SJSA1 (cell line): ENCODE results near the gene REC8. TPM values are rescaled to one million over a fixed set of nuclear protein-coding genes. Genes with fewer than 3 reads are reported as not detected.
"Not testable (repeated sequence)": the region's sequence is repeated elsewhere in the genome, so short reads cannot be mapped to it uniquely, and the experiment has no call there.

Experiments used
- DNase-seq, 2 experiments: peaks; one replicate each; pipeline ENCODE4 v3.0.0-alpha.2; 2015 to 2020; ENCODE audit warnings: low spot score in 2 of 2, low read depth in 1 of 2
- H3K27ac ChIP-seq: fragments of 250-450 bp; sonication (Bioruptor Pico); 2 replicates; pipeline ENCODE4 v1.5.1; 2020; ENCODE audit warnings: mild to moderate bottlenecking, moderate library complexity
- H3K27me3 ChIP-seq: fragments of 250-450 bp; sonication (Bioruptor Pico); replicated peaks from 2 replicates; pipeline ENCODE4 v1.5.1; 2020; ENCODE audit warnings: mild to moderate bottlenecking, moderate library complexity
- H3K36me3 ChIP-seq: fragments of 250-450 bp; sonication (Bioruptor Pico); 2 replicates; pipeline ENCODE4 v1.5.1; 2020; ENCODE audit warnings: mild to moderate bottlenecking
- H3K4me1 ChIP-seq: fragments of 250-450 bp; sonication (Bioruptor Pico); replicated peaks from 2 replicates; pipeline ENCODE4 v1.6.1; 2021; ENCODE audit warnings: mild to moderate bottlenecking
- H3K4me3 ChIP-seq: fragments of 250-450 bp; sonication (Bioruptor Pico); 2 replicates; pipeline ENCODE4 v1.5.1; 2020; ENCODE audit warnings: mild to moderate bottlenecking
- H3K9me3 ChIP-seq: fragments of 250-450 bp; sonication (Bioruptor Pico); replicated peaks from 2 replicates; pipeline ENCODE4 v1.5.1; 2020; ENCODE audit warnings: mild to moderate bottlenecking
- total RNA-seq: library from RNA; depleted of rRNA; stranded (reverse); fragments of >200 nt; shearing (Covaris generic); gene quantifications from 2 replicates; pipeline ENCODE4 v1.2.3, GENCODE V29; 2014; rRNA removed

REC8 gene
- total RNA-seq, 1 experiment from 2014 or later: 0.47 TPM

DNA sequence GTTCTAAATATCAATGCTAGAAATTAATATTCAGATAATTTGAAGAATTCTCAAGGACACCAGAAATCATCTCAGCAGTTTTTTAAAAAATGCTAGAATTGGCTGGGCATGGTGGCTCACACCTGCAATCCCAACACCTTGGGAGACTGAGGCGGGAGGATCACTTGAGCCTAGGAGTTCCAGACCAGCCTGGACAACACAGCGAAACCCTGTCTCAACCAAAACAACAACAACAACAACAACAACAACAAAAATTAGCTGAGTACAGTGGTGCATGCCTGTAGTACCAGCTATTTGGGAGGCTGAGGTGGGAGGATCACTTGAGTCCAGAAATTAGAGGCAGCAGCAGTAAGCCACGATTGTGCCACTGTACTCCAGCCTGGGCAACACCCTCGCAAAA lies 47.2 kb downstream of the REC8 start:
- no peaks in the 10 kb centered on the region for H3K27me3 ChIP-seq
- peaks cover 26% of the 10 kb centered on the region for H3K36me3 ChIP-seq
- no peak overlapping the region for H3K4me3 ChIP-seq
- no peaks in the 10 kb centered on the region for H3K9me3 ChIP-seq
- H3K27ac ChIP-seq: no peak overlapping the region
- peaks cover 6% of the 10 kb centered on the region for H3K4me1 ChIP-seq
- DNase-seq: no peak

DNA sequence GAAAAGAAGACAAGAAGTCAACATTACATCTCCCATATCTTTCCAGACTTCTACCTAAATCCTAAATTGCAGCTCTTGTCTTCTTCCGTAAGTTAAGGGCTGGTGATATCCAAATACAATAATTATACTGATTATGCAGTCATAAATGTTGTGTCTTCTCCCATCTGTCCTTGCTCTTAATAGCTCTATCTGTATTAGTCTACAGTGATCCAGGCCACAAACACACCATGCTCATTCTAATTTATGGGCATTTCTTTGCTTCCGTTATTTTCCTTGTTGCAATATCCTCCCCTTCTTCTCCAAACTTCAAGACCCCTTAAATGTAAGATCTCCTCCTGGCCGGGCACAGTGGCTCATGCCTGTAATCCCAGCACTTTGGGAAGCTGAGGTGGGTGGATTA lies 47.6 kb downstream of the REC8 start:
- Histone ChIP-seq H3K27ac (no peak overlapping the region), H3K4me1 (peaks cover 10% of the 10 kb centered on the region), H3K36me3 (peaks cover 24% of the 10 kb centered on the region), H3K27me3 (no peaks in the 10 kb centered on the region), H3K4me3 (no peak overlapping the region), H3K9me3 (no peaks in the 10 kb centered on the region)
- DNase-seq: no peak

DNA sequence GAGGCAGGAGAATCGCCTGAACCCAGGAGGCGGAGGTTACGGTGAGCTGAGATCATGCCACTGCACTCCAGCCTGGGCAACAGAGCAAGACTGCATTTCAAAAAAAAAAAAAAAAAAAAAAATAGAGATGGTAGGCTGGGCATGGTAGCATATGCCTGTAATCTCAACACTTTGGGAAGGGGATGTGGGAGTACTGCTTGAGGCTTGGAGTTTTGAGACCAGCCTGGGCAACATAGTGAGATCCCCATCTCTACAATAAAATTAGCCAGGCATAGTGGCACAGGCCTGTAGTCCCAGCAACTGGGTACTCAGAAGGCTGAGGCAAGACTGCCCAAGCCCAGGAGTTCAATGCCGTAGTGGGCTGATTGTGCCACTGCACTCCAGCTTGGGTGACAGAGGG lies 51.1 kb downstream of the REC8 start:
- Histone ChIP-seq H3K4me1 (peaks cover 18% of the 10 kb centered on the region), H3K36me3 (peaks cover 21% of the 10 kb centered on the region)
- not testable (repeated sequence) for H3K4me3 ChIP-seq, DNase-seq, H3K9me3 ChIP-seq, H3K27ac ChIP-seq, H3K27me3 ChIP-seq

GRCh38 chr14:24224618-24225071 lies 52.8 kb downstream of the REC8 start:
- H3K27me3 ChIP-seq: no peaks in the 10 kb centered on the region
- peaks cover 18% of the 10 kb centered on the region for H3K4me1 ChIP-seq
- H3K9me3 ChIP-seq: no peaks in the 10 kb centered on the region
- DNase-seq: peak; percentile 57 to 68
- no peak overlapping the region for H3K4me3 ChIP-seq
- peaks cover 21% of the 10 kb centered on the region for H3K36me3 ChIP-seq
- H3K27ac ChIP-seq: peak overlapping the region; percentile 40

DNA sequence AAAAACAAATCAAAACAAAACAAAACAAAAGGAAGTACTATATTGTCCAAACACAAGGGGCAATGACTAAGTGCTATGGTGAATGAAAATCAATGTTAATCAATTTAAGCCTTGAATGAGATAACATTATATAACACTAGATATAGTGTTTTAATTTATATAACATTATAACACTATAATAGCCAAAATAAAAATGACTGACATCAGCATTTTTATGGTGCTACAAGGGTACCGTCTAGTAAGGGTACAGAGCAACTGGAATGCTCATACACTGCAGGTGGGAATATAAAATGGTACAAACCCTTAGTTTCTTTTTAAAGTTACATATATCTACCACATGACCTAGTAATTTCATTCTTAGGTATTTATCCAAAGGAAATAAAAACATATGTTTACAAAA lies 54.6 kb downstream of the REC8 start:
- H3K27ac ChIP-seq: no peak overlapping the region
- H3K9me3 ChIP-seq: no peaks in the 10 kb centered on the region
- no peaks in the 10 kb centered on the region for H3K27me3 ChIP-seq
- H3K4me1 ChIP-seq: peaks cover 21% of the 10 kb centered on the region
- no peak overlapping the region for H3K4me3 ChIP-seq
- DNase-seq: no peak
- peaks cover 27% of the 10 kb centered on the region for H3K36me3 ChIP-seq

GRCh38 chr14:24228902-24229301 lies 57.0 kb downstream of the REC8 start:
- no peak for DNase-seq
- H3K4me1 ChIP-seq: peaks cover 28% of the 10 kb centered on the region
- H3K27ac ChIP-seq: no peak overlapping the region
- no peak overlapping the region for H3K4me3 ChIP-seq
- no peaks in the 10 kb centered on the region for H3K9me3 ChIP-seq
- no peaks in the 10 kb centered on the region for H3K27me3 ChIP-seq
- peaks cover 26% of the 10 kb centered on the region for H3K36me3 ChIP-seq

Other genes starting within 250 kb of the REC8 start
- 42.8 and 58.2 TPM in 2 replicates for gene DHRS4, start 218.3 kb upstream of the REC8 start, total RNA-seq
- gene DHRS4L2, start 183.2 kb upstream of the REC8 start, total RNA-seq: 4.9 and 15.1 TPM in 2 replicates
- gene CARMIL3, start 120.1 kb upstream of the REC8 start, total RNA-seq: not detected in 2 replicates
- not detected in 2 replicates for gene CPNE6, start 100.5 kb upstream of the REC8 start, total RNA-seq
- 4.8 and 5.3 TPM in 2 replicates for gene PCK2, start 77.8 kb upstream of the REC8 start, total RNA-seq
- 43.1 and 44.0 TPM in 2 replicates for gene DCAF11, start 57.3 kb upstream of the REC8 start, total RNA-seq
- gene NRL, start 57.1 kb upstream of the REC8 start, total RNA-seq: 1.4 TPM in 1 of 2 replicates, not detected in the other
- gene FITM1, start 41.4 kb upstream of the REC8 start, total RNA-seq: 1.8 TPM in 1 of 2 replicates, not detected in the other
- gene PSME1, start 35.9 kb upstream of the REC8 start, total RNA-seq: 168 and 199 TPM in 2 replicates
- gene EMC9, start 30.5 kb upstream of the REC8 start, total RNA-seq: 11.1 and 24.5 TPM in 2 replicates
- 161 and 167 TPM in 2 replicates for gene PSME2, start 25.5 kb upstream of the REC8 start, total RNA-seq
- 40.3 and 135 TPM in 2 replicates for gene RNF31, start 24.6 kb upstream of the REC8 start, total RNA-seq
- gene IRF9, start 10.8 kb upstream of the REC8 start, total RNA-seq: 21.8 and 24.3 TPM in 2 replicates
- 25.1 and 27.6 TPM in 2 replicates for gene IPO4, start 16.7 kb downstream of the REC8 start, total RNA-seq
- 60.3 and 60.5 TPM in 2 replicates for gene TM9SF1, start 23.4 kb downstream of the REC8 start, total RNA-seq
- gene TSSK4, start 33.6 kb downstream of the REC8 start, total RNA-seq: not detected in 2 replicates
- 23.0 and 29.9 TPM in 2 replicates for gene CHMP4A, start 41.4 kb downstream of the REC8 start, total RNA-seq
- 13.6 and 30.8 TPM in 2 replicates for gene MDP1, start 44.0 kb downstream of the REC8 start, total RNA-seq
- gene NEDD8, start 60.3 kb downstream of the REC8 start, total RNA-seq: 234 and 316 TPM in 2 replicates
- 46.1 and 64.8 TPM in 2 replicates for gene GMPR2, start 60.8 kb downstream of the REC8 start, total RNA-seq
- 31.1 and 53.0 TPM in 2 replicates for gene TINF2, start 70.5 kb downstream of the REC8 start, total RNA-seq
- gene TGM1, start 91.1 kb downstream of the REC8 start, total RNA-seq: 0.76 TPM in 1 of 2 replicates, not detected in the other
- 18.0 and 30.4 TPM in 2 replicates for gene RABGGTA, start 99.5 kb downstream of the REC8 start, total RNA-seq
- 5.4 and 20.5 TPM in 2 replicates for gene DHRS1, start 127.7 kb downstream of the REC8 start, total RNA-seq
- 15.3 and 16.2 TPM in 2 replicates for gene NOP9, start 127.8 kb downstream of the REC8 start, total RNA-seq
- not detected in 2 replicates for gene CIDEB, start 135.9 kb downstream of the REC8 start, total RNA-seq
- gene LTB4R2, start 138.1 kb downstream of the REC8 start, total RNA-seq: 3.1 and 10.1 TPM in 2 replicates
- 0.81 and 2.1 TPM in 2 replicates for gene LTB4R, start 139.4 kb downstream of the REC8 start, total RNA-seq
- not detected in 2 replicates for gene ADCY4, start 163.0 kb downstream of the REC8 start, total RNA-seq
- not detected in 2 replicates for gene RIPK3, start 167.9 kb downstream of the REC8 start, total RNA-seq
- gene NFATC4, start 196.1 kb downstream of the REC8 start, total RNA-seq: 14.6 and 23.6 TPM in 2 replicates
- 0.87 and 1.2 TPM in 2 replicates for gene NYNRIN, start 226.9 kb downstream of the REC8 start, total RNA-seq